B cell (primary cell): ENCODE results near the gene TCP11X2. TPM values are rescaled to one million over a fixed set of nuclear protein-coding genes. Genes with fewer than 3 reads are reported as not detected.
"Not testable (repeated sequence)": the region's sequence is repeated elsewhere in the genome, so short reads cannot be mapped to it uniquely, and the experiment has no call there.

Source experiments
- ATAC-seq: fragments of 200-7000 bp; cut with Tn5 transposase; one replicate; pipeline ENCODE4 v1.10.0; 2021; ENCODE audit warnings: low read depth, mild to moderate bottlenecking, moderate number of reproducible peaks, moderate library complexity
- CTCF ChIA-PET: fragments of 350-600 bp; sonication (Branson Sonifier 250); formaldehyde crosslinking; loops from one replicate; lab custom pipeline; 2021; ENCODE audit warnings: antibody characterized with exemption, inconsistent platforms; lab: Charles Lee
- POLR2A ChIA-PET: fragments of 350-600 bp; sonication (Branson Sonifier 250); formaldehyde crosslinking; loops from one replicate; lab custom pipeline; 2021; ENCODE audit warnings: antibody characterized with exemption; lab: Charles Lee
- DNase-seq: peaks from one replicate; pipeline ENCODE4 v3.0.0; 2013
- H2AFZ ChIP-seq: 2 replicates; pipeline ENCODE4 v1.6.1; 2012; ENCODE audit warnings: mild to moderate bottlenecking, low read depth, low read length; ENCODE audit not compliant: insufficient read depth, poor library complexity, severe bottlenecking
- H3K27ac ChIP-seq, 2 donors: 1 replicate in 1 of 2; 2 replicates in 1 of 2; pipeline ENCODE4 v1.5.1; 2012 to 2013; ENCODE audit warnings: low read length in 2 of 2, mild to moderate bottlenecking in 2 of 2, moderate library complexity in 1 of 2
- H3K27me3 ChIP-seq, 4 experiments: fragments of 200-600 bp in 1 of 4; sonication (generic) in 1 of 4; replicated peaks in 1 of 4; 1 replicate in 2 of 4; 2 replicates in 2 of 4; pipeline versions ENCODE4 v1.6.1 to v1.7.0; 2013 to 2016; ENCODE audit warnings: low read length in 3 of 4, mild to moderate bottlenecking in 2 of 4, mixed read lengths in 1 of 4, moderate library complexity in 1 of 4; ENCODE audit not compliant: insufficient read depth in 4 of 4, control insufficient read depth in 3 of 4; ENCODE audit errors: control extremely low read depth in 1 of 4
- H3K36me3 ChIP-seq, 2 experiments: replicated peaks in 1 of 2; 1 replicate in 1 of 2; 2 replicates in 1 of 2; pipeline versions ENCODE4 v1.6.1 to v1.7.1; 2013; ENCODE audit warnings: low read length in 1 of 2; ENCODE audit not compliant: insufficient read depth in 2 of 2, control insufficient read depth in 1 of 2; ENCODE audit errors: control extremely low read depth in 1 of 2, extremely low read depth in 1 of 2
- H3K4me1 ChIP-seq, 2 donors: fragments of 200-600 bp in 1 of 2; sonication (generic) in 1 of 2; 1 replicate in 1 of 2; 2 replicates in 1 of 2; pipeline versions ENCODE4 v1.5.1 to v1.6.1; 2013 to 2017; ENCODE audit warnings: low read length in 2 of 2; ENCODE audit not compliant: control insufficient read depth in 2 of 2, insufficient read depth in 2 of 2
- H3K4me2 ChIP-seq: replicated peaks from 2 replicates; pipeline ENCODE3; 2012; ENCODE audit warnings: mild to moderate bottlenecking, low read depth, low read length; ENCODE audit not compliant: poor library complexity, severe bottlenecking
- H3K4me3 ChIP-seq, 5 experiments: fragments of 200-600 bp in 1 of 5; sonication (generic) in 1 of 5; 1 replicate in 3 of 5; 2 replicates in 2 of 5; pipeline versions ENCODE4 v1.5.1 to v1.7.0; 2011 to 2016; ENCODE audit warnings: low read length in 4 of 5, mild to moderate bottlenecking in 4 of 5, low read depth in 2 of 5, control low read depth in 1 of 5, moderate library complexity in 1 of 5; ENCODE audit not compliant: insufficient read depth in 1 of 5; ENCODE audit errors: control extremely low read depth in 1 of 5, extremely low read depth in 1 of 5
- H3K79me2 ChIP-seq: fragments of 200-600 bp; sonication (generic); one replicate; pipeline ENCODE4 v1.6.0; 2016; ENCODE audit warnings: low read length; ENCODE audit not compliant: control insufficient read depth, insufficient read depth
- H3K9ac ChIP-seq: fragments of 200-600 bp; sonication (generic); 2 replicates; pipeline ENCODE4 v1.6.1; 2017; ENCODE audit warnings: mild to moderate bottlenecking, low read length, moderate library complexity
- H3K9me3 ChIP-seq, 3 donors: one replicate each; pipeline versions ENCODE4 v1.6.1 to v1.7.1; 2013; ENCODE audit warnings: low read length in 2 of 3; ENCODE audit not compliant: control insufficient read depth in 2 of 3, insufficient read depth in 1 of 3; ENCODE audit errors: control extremely low read depth in 1 of 3
- H4K20me1 ChIP-seq: 2 replicates; pipeline ENCODE4 v1.6.0; 2012; ENCODE audit warnings: mild to moderate bottlenecking, low read length; ENCODE audit not compliant: insufficient read depth, control insufficient read depth, poor library complexity, severe bottlenecking
- H3K27ac Mint-ChIP-seq: one replicate; pipeline ENCODE4 v1.8.0; 2021; ENCODE audit warnings: mixed read lengths
- H3K27me3 Mint-ChIP-seq: one replicate; pipeline ENCODE4 v1.8.0; 2021; ENCODE audit warnings: mixed read lengths
- H3K4me1 Mint-ChIP-seq: one replicate; pipeline ENCODE4 v1.8.0; 2021; ENCODE audit warnings: mixed read lengths
- H3K4me3 Mint-ChIP-seq: one replicate; pipeline ENCODE4 v1.8.0; 2021; ENCODE audit warnings: mixed read lengths
- H3K9me3 Mint-ChIP-seq: one replicate; pipeline ENCODE4 v1.8.0; 2022; ENCODE audit warnings: mixed read lengths; ENCODE audit not compliant: insufficient read depth
- CTCF ChIP-seq: fragments of 200-600 bp; IDR thresholded peaks from one replicate; pipeline ENCODE4 v1.8.0; 2022; ENCODE audit warnings: antibody characterized with exemption, mild to moderate bottlenecking
- EZH2 ChIP-seq: IDR thresholded peaks from 2 replicates; pipeline ENCODE4 v1.6.1; 2012; ENCODE audit warnings: borderline replicate concordance, low read depth, mild to moderate bottlenecking, moderate library complexity, low read length; ENCODE audit not compliant: insufficient read depth, poor library complexity, severe bottlenecking
- WGBS: methylation state at CpG from one replicate; pipeline ENCODE4 v1.1.5; 2013; ENCODE audit warnings: missing lambda C conversion rate; ENCODE audit not compliant: insufficient coverage; 5-methylcytosine and 5-hydroxymethylcytosine counted together
- intact Hi-C: fragments of 100-400 bp; cut with micrococcal nuclease; formaldehyde crosslinking; loops from one replicate; pipeline ENCODE4 v1.10.0; 2022
- polyA minus RNA-seq: library from RNA; depleted of rRNA, polyadenylated mRNA; stranded (reverse); fragments of >200 nt; gene quantifications from 2 replicates; pipeline ENCODE4 v1.2.3, GENCODE V29; 2012
- polyA plus RNA-seq: library from polyadenylated mRNA; depleted of rRNA; stranded (reverse); fragments of >200 nt; gene quantifications from 2 replicates; pipeline ENCODE4 v1.2.3, GENCODE V29; 2012
- total RNA-seq, 2 donors: library from RNA; stranded (reverse); fragments of 120-200 nt in 1 of 2; gene quantifications; 1 replicate in 1 of 2; 2 replicates in 1 of 2; pipeline versions ENCODE4 v1.2.3 to v1.2.4, GENCODE V29; 2013 to 2022

The TCP11X2 gene
- total RNA-seq (not detected in 2 replicates), polyA plus RNA-seq (not detected in 2 replicates), polyA minus RNA-seq (not detected in 2 replicates)
- total RNA-seq (2013) = not detected

- H3K27me3 ChIP-seq, H3K27ac ChIP-seq, H3K79me2 ChIP-seq, H2AFZ ChIP-seq, H3K4me2 ChIP-seq, H4K20me1 ChIP-seq, CTCF ChIA-PET, H3K9ac ChIP-seq, intact Hi-C loops, H3K4me1 Mint-ChIP-seq, H3K4me3 Mint-ChIP-seq, H3K9me3 ChIP-seq, H3K4me1 ChIP-seq, H3K4me3 ChIP-seq, H3K9me3 Mint-ChIP-seq, H3K36me3 ChIP-seq, H3K27ac Mint-ChIP-seq, POLR2A ChIA-PET, H3K27me3 Mint-ChIP-seq, ATAC-seq, DNase-seq: not testable (repeated sequence)
- no CpG with 5 or more reads among the region's 17 CpGs for WGBS
Measured at GRCh38 chrX:102471762-102472220, at the start of gene TCP11X2. TCP11X2 (minus strand) TSS chrX:102471812.

- no peak overlapping the region for H3K27ac Mint-ChIP-seq
- intact Hi-C loops = no loop called here
- no peaks in the 10 kb centered on the region for H3K36me3 ChIP-seq
- no peaks in the 10 kb centered on the region for H3K9me3 ChIP-seq
- ATAC-seq = no peak
- peaks cover 0 to 13% (median 8%) of the 10 kb centered on the region in 4 experiments for H3K27me3 ChIP-seq
- ChIA-PET CTCF (no interaction called here), POLR2A (interaction anchor here (0.7 kb wide), 1 partner anchor 920 kb away, joined by 7 read pairs; no protein-coding TSS in a partner anchor)
- H3K4me3 Mint-ChIP-seq = peak overlapping the region; percentile 53
- peaks cover 0 to 6% of the 10 kb centered on the region in 2 donors for H3K4me1 ChIP-seq
- no peaks in the 10 kb centered on the region for H3K79me2 ChIP-seq
- peaks cover 31% of the 10 kb centered on the region for H3K27me3 Mint-ChIP-seq
- peaks cover 11% of the 10 kb centered on the region for H3K4me1 Mint-ChIP-seq
- WGBS = no CpG with 5 or more reads among the region's 7 CpGs
- no peak overlapping the region for H3K4me2 ChIP-seq
- H2AFZ ChIP-seq = no peak overlapping the region
- H3K4me3 ChIP-seq = no peak overlapping the region
- no peaks in the 10 kb centered on the region for H4K20me1 ChIP-seq
- DNase-seq = peak; percentile 1
- TF ChIP-seq EZH2 (no peak), CTCF (no peak)
- no peak overlapping the region for H3K9ac ChIP-seq
- no peak overlapping the region for H3K27ac ChIP-seq
- no peaks in the 10 kb centered on the region for H3K9me3 Mint-ChIP-seq
Measured at GRCh38 chrX:102517326-102517725, 45.7 kb upstream of the TCP11X2 start.
